ENCODE data around the gene PRDX4. TPM values are rescaled to one million over a fixed set of nuclear protein-coding genes. Genes with fewer than 3 reads are reported as not detected.

Gene PRDX4
- total RNA-seq, 1 experiment from 2014 or later, result 142 TPM

DNA sequence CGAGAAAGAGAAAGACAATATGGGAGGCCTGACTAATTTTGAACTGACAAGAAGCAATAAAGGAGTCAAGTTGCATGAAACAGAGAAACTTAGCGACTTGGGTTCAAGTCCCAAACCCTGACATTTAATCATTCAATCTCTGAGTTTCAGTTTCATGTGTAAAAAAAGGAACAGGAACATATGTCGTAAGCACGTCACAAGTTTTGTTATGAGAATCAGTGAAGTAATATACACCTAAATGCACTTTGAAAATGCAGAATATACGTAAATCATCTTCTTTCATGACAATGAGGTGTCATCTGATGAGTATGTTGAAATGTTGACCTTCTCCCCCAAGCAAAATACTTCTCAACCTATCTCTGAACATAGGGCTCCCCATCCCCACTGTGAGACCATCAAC is 65.4 kb downstream of the PRDX4 start (continued):
- TF ChIP-seq, protein P1, sequence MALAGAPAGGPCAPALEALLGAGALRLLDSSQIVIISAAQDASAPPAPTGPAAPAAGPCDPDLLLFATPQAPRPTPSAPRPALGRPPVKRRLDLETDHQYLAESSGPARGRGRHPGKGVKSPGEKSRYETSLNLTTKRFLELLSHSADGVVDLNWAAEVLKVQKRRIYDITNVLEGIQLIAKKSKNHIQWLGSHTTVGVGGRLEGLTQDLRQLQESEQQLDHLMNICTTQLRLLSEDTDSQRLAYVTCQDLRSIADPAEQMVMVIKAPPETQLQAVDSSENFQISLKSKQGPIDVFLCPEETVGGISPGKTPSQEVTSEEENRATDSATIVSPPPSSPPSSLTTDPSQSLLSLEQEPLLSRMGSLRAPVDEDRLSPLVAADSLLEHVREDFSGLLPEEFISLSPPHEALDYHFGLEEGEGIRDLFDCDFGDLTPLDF (CRISPR knock-in tag; IDR thresholded peaks at IDR 0.05), result no peak
- TF ChIP-seq, protein P2, sequence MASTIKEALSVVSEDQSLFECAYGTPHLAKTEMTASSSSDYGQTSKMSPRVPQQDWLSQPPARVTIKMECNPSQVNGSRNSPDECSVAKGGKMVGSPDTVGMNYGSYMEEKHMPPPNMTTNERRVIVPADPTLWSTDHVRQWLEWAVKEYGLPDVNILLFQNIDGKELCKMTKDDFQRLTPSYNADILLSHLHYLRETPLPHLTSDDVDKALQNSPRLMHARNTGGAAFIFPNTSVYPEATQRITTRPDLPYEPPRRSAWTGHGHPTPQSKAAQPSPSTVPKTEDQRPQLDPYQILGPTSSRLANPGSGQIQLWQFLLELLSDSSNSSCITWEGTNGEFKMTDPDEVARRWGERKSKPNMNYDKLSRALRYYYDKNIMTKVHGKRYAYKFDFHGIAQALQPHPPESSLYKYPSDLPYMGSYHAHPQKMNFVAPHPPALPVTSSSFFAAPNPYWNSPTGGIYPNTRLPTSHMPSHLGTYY (CRISPR knock-in tag; IDR thresholded peaks at IDR 0.05), result no peak
- TF ChIP-seq NFYB (CRISPR knock-in tag; conservative IDR thresholded peaks at IDR 0.05; ENCODE audit: low read depth) (no peak), ZBTB21 (CRISPR knock-in tag; IDR thresholded peaks at IDR 0.05; ENCODE audit: borderline replicate concordance) (no peak), NR1H2 (CRISPR knock-in tag; IDR thresholded peaks at IDR 0.05) (no peak), CBFB (CRISPR knock-in tag; IDR thresholded peaks at IDR 0.05; ENCODE audit: low read depth) (no peak)

Other genes with a start within 250 kb of the PRDX4 start
- gene ACOT9, start 75.8 kb downstream of the PRDX4 start, total RNA-seq (2021), result 27.6 to 32.6 TPM (median 29.3 TPM) in 3 replicates
- 52.6 to 70.7 TPM (median 55.8 TPM) in 3 replicates for gene SAT1, start 115.7 kb downstream of the PRDX4 start, total RNA-seq (2021)
- 41.6 to 55.5 TPM (median 46.9 TPM) in 3 replicates for gene APOO, start 240.4 kb downstream of the PRDX4 start, total RNA-seq (2021)
- gene CXorf58, start 240.5 kb downstream of the PRDX4 start, total RNA-seq (2021), result 0.27 TPM in 1 of 3 replicates, not detected in the others

Measured in WTC11 (cell line).